ELF-1 (cell line): Measurements from ENCODE around the gene TBX1.

ENCODE experiments used
- DNase-seq: peaks from one replicate; pipeline ENCODE4 v3.0.0-alpha.2; 2016; ENCODE audit warnings: low read depth, low spot score

Gene TBX1

DNA sequence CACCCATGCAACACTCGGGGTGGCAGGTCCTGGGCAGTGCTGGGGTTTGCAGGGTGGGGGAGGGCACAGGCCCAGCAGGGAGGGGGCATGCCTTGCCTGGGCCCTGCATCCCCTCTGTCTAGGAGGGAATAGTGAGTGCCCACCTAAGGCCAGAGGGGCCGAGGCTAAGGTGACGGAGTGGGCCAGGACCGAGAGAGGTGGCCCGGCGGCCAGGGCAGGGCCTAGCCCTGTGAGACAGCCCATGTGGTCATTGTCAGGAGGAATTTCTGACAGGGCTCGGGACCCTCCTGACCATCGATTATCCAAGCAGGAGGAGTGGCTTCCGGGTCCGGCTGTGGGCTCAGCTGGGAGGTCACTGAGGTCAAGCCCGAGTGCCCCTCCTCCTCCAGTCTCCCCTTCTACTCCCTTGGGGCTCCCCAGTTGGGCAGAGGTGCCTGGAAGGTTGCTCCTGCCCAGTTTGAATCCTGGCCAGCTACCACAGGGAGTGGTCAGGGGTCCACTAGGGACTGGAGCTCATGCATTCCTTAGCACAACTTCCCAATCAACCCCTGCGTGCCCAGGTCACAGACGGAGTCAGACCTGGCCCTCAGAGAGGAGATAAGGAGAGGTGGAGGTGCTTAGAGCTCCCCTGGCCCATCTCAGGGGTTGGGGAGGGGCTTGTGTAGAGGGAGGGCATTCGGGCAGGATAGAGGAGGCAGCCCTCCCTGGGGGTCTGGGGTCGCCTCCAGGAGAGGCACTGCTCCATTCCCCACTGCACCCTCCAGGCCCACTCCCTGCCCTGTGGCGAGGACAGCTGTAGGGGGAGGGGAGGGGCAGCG is 22.5 kb upstream of the TBX1 start:
- DNase-seq, result no peak

- no peak for DNase-seq
These were observed 21.7 kb upstream of the TBX1 start for GRCh38 chr22:19738664-19739447.

GRCh38 chr22:19739448-19739895 is 21.1 kb upstream of the TBX1 start:
- no peak for DNase-seq

DNA sequence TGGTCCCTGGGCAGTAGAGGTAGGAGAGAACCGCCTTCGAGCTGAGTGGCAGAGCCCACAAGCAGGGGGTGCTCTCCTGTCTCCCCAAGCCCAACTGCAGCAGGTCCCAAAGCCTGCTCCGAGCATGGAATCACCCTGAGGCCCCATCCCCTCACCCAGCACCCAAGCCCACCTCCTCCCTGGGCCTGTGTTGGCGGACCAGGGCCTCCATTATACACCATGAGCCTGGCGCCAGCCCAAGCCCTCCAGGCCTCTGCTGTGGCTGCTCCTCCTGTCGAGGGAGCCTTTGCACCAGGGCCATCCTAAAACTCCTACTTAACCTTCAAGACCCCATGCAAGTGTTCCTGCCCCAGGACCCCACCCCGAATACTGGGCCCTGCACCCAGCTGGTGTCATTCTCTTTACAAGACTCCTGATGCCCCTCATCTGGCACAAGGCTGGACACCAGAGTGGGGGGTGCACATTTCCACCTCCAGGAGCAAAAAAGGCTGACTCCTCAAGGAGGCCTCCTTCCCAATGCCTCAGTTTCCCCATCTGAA is 20.6 kb upstream of the TBX1 start:
- DNase-seq, result no peak

DNA sequence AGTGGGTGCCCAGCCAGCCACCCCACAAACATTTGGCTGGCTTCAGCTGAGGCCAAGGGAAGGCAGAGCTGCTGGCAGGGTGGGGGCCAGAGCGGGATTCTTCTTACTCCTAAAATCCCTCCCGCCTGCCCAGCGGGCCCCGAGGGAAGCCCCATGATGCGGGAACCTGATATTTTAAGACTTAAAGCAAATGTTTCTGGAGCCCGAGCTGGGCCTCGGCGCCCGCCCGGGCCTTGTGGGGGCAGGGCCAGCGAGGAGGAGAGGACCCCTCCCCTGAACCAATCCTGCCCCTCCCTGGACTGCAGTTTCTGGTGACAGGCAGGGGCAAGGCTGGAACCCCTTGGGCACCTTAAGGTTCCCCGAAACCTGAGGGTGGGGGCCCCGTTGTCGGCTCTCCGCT is 20.0 kb upstream of the TBX1 start:
- DNase-seq, result no peak

GRCh38 chr22:19741053-19741452 is 19.5 kb upstream of the TBX1 start:
- DNase-seq, result no peak

GRCh38 chr22:19742160-19743066 is 18.2 kb upstream of the TBX1 start:
- no peak for DNase-seq

DNA sequence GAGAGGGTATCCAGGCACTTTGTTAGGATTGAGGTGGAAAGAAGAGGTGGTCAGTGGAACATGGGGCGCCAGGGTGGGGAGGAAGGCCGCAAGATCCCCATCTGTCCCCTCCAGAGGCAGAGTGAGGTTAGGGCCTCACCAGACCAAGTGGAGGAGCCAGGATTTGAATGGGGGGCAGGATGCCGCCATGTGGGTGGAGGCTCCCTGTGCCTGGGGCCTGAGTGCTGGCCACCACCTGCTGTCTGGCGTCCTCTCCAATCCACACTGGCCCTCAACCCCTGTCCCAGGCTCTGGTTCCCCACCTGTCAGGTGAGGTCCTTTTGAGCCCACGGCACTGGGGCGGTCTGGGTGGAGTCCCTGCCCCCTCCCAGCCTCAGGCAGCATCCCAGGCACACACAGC is 17.5 kb upstream of the TBX1 start:
- DNase-seq, result no peak

- no peak for DNase-seq
These were observed 16.9 kb upstream of the TBX1 start for GRCh38 chr22:19743651-19744050.

GRCh38 chr22:19744350-19745006 is 16.1 kb upstream of the TBX1 start:
- DNase-seq, result no peak

- no peak for DNase-seq
These were observed 15.2 kb upstream of the TBX1 start for GRCh38 chr22:19745155-19746101.

DNA sequence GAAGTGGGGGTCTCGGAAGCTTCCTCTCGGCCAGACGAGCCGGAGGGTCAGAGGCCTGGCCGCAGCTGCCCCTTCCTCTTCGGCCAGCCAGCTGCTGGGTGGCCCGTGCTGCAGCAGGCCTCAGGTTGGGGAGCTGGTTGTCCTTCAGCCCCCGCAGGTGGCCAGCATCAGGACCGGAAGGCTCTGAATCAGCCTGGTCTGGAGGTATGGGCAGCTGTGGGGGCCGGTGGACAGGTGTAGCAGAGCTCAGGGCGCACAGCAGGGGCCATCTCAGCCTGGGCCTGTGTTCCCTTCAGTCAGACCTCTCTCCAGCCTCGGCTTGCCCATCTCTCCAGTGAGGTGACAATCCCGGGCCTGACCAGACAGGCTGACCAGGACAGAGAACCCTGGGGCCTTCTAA is 13.9 kb upstream of the TBX1 start:
- DNase-seq, result no peak

- DNase-seq, result no peak
These were observed 13.0 kb upstream of the TBX1 start for GRCh38 chr22:19747551-19747950.

DNA sequence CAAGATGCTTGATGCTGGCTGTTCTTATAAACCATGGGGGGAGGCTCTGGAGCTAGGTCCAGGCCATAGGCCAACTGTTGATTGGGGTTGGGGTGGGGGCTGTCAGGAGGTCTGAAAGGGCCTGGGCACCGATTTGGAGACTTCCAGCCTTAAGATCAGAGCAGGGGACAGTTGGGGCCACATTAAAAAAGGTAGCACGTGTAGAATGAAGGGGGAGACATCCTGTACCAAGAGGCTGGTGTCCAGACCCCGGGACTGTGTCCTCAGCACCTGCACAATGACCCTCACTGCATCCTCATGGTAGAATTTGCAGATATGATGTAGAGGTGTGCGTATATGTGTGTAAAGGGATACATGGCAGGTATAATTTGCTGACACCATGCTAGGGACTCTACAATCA is 12.4 kb upstream of the TBX1 start:
- DNase-seq, result no peak

GRCh38 chr22:19748991-19749664 is 11.4 kb upstream of the TBX1 start:
- no peak for DNase-seq

GRCh38 chr22:19749876-19750275 is 10.7 kb upstream of the TBX1 start:
- DNase-seq, result no peak

- no peak for DNase-seq
These were observed 9.8 kb upstream of the TBX1 start for GRCh38 chr22:19750507-19751490.
